Keratinocyte (primary cell): ENCODE measurements around the gene DENND5B. TPM values are rescaled to one million over a fixed set of nuclear protein-coding genes. Genes with fewer than 3 reads are reported as not detected.
A peak's percentile ranks its signal among the peaks of the same experiment; 100 is the strongest.

Experiments
- DNase-seq: peaks from one replicate; pipeline ENCODE4 v3.0.0-alpha.2; 2011; ENCODE audit warnings: low read depth, missing footprints, low spot score
- FAIRE-seq: peaks from 2 replicates; lab custom pipeline; 2011; peaks lifted over from hg19 to GRCh38; lab: Jason Lieb, UNC
- H2AFZ ChIP-seq: 2 replicates; pipeline ENCODE4 v1.6.0; 2012; ENCODE audit warnings: low read length, control low read depth, inconsistent platforms; ENCODE audit not compliant: control insufficient read depth
- H3K27ac ChIP-seq: 2 replicates; pipeline ENCODE4 v1.5.1; 2011; ENCODE audit warnings: low read length; ENCODE audit not compliant: control insufficient read depth, insufficient read depth
- H3K27me3 ChIP-seq: 3 replicates; pipeline ENCODE4 v1.6.0; 2011; ENCODE audit warnings: low read length; ENCODE audit not compliant: control insufficient read depth, insufficient read depth; ENCODE audit errors: extremely low read depth
- H3K36me3 ChIP-seq, 2 experiments: 2 replicates in 1 of 2; 3 replicates in 1 of 2; pipeline ENCODE4 v1.5.1; 2011; ENCODE audit warnings: low read length in 2 of 2, mild to moderate bottlenecking in 1 of 2; ENCODE audit not compliant: control insufficient read depth in 2 of 2, insufficient read depth in 2 of 2; ENCODE audit errors: extremely low read depth in 1 of 2
- H3K4me1 ChIP-seq: 3 replicates; pipeline ENCODE4 v1.5.1; 2011; ENCODE audit warnings: low read length; ENCODE audit not compliant: control insufficient read depth, insufficient read depth; ENCODE audit errors: extremely low read depth
- H3K4me2 ChIP-seq: 3 replicates; pipeline ENCODE4 v1.6.0; 2011; ENCODE audit warnings: low read depth, low read length; ENCODE audit not compliant: control insufficient read depth, insufficient read depth; ENCODE audit errors: extremely low read depth
- H3K4me3 ChIP-seq, 3 experiments: fragments of 200-600 bp in 1 of 3; sonication (generic) in 1 of 3; 2 replicates in 2 of 3; 3 replicates in 1 of 3; pipeline ENCODE4 v1.5.1; 2011 to 2016; ENCODE audit warnings: low read length in 3 of 3, mild to moderate bottlenecking in 3 of 3, control low read depth in 2 of 3, inconsistent platforms in 1 of 3, low read depth in 1 of 3, mixed read lengths in 1 of 3, mixed run types in 1 of 3, moderate library complexity in 1 of 3; ENCODE audit not compliant: control insufficient read depth in 2 of 3, insufficient read depth in 2 of 3; ENCODE audit errors: extremely low read depth in 1 of 3
- H3K79me2 ChIP-seq: 2 replicates; pipeline ENCODE4 v1.6.0; 2012; ENCODE audit warnings: low read length; ENCODE audit not compliant: control insufficient read depth, insufficient read depth
- H3K9ac ChIP-seq: 3 replicates; pipeline ENCODE4 v1.6.0; 2011; ENCODE audit warnings: low read length; ENCODE audit not compliant: control insufficient read depth, insufficient read depth; ENCODE audit errors: extremely low read depth
- H3K9me1 ChIP-seq: 3 replicates; pipeline ENCODE4 v1.6.0; 2011; ENCODE audit warnings: low read length; ENCODE audit not compliant: control insufficient read depth, insufficient read depth; ENCODE audit errors: extremely low read depth
- H3K9me3 ChIP-seq: 2 replicates; pipeline ENCODE4 v1.5.1; 2012; ENCODE audit warnings: low read depth, low read length; ENCODE audit not compliant: control insufficient read depth
- H4K20me1 ChIP-seq: 3 replicates; pipeline ENCODE4 v1.6.0; 2011; ENCODE audit warnings: low read length; ENCODE audit not compliant: control insufficient read depth, insufficient read depth; ENCODE audit errors: extremely low read depth
- EZH2 ChIP-seq: IDR thresholded peaks from one replicate; pipeline ENCODE4 v1.6.1; 2012; ENCODE audit warnings: inconsistent platforms, mild to moderate bottlenecking, low read length, moderate library complexity
- dilution Hi-C: fragments of 300-500 bp; cut with MboI; formaldehyde crosslinking; loops from one replicate; pipeline ENCODE4 v1.7.0; 2020; ENCODE audit warnings: low sequenced_read_pairs; ENCODE audit not compliant: extremely low pct_ligation_motif_present
- polyA plus RNA-seq, 5 experiments: library from polyadenylated mRNA; depleted of rRNA in 3 of 5; stranded (reverse) in 3 of 5; stranded (forward) in 1 of 5; unstranded in 1 of 5; fragments of >200 nt; gene quantifications; 1 replicate in 1 of 5; 2 replicates in 3 of 5; 3 replicates in 1 of 5; pipeline versions ENCODE4 v1.2.1 to v1.2.3, GENCODE V29; 2011 to 2012; ENCODE audit warnings: missing spikeins in 2 of 5, low read depth in 1 of 5, low replicate concordance in 1 of 5
- TF ChIP-seq, protein P1 (sequence below), 3 experiments: IDR thresholded peaks in 1 of 3; conservative IDR thresholded peaks in 1 of 3; optimal IDR thresholded peaks in 1 of 3; 2 replicates in 2 of 3; 3 replicates in 1 of 3; pipeline versions ENCODE3 to v1.5.1; 2011; ENCODE audit warnings: low read length in 3 of 3, mild to moderate bottlenecking in 3 of 3, moderate library complexity in 2 of 3, control low read depth in 1 of 3, inconsistent platforms in 1 of 3; ENCODE audit not compliant: insufficient read depth in 2 of 3; ENCODE audit errors: extremely low read depth in 1 of 3

Gene DENND5B
- polyA plus RNA-seq, 1 donor (not counting 4 experiments of a cell fraction or from before 2014, with no cell fraction given), result 4.7 TPM

DNA sequence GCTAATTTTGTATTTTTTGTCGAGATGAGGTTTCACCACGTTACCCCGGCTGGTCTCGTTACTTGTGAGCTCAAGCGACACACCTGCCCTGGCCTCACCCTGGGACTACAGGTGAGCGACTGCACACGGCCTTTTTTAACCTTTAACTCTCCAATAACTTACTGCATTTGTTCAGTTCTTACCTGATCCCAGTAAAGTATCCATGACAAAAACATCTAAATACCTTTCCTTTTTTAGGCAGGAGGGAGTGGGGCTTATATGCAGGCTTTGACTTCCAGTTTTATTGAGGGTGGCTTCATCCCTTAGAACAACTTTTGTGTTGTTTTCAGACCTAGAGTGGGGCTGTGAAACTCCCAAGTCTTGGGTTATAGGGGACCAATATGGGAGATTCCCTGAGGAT is 68.3 kb downstream of the DENND5B start:
- H3K36me3 ChIP-seq, result no peaks in the 10 kb centered on the region
- FAIRE-seq, result no peak
- peaks cover 43% of the 10 kb centered on the region for H3K4me1 ChIP-seq
- no peak overlapping the region for H3K9ac ChIP-seq
- H3K4me2 ChIP-seq, result no peak overlapping the region
- H3K79me2 ChIP-seq, result no peaks in the 10 kb centered on the region
- no peaks in the 10 kb centered on the region for H3K27me3 ChIP-seq
- H3K9me1 ChIP-seq, result no peaks in the 10 kb centered on the region
- H3K27ac ChIP-seq, result no peak overlapping the region
- no peaks in the 10 kb centered on the region for H4K20me1 ChIP-seq
- no peaks in the 10 kb centered on the region for H3K9me3 ChIP-seq
- dilution Hi-C loops, result no loop called here
- H3K4me3 ChIP-seq, result no peak overlapping the region
- no peak for DNase-seq
- no peak overlapping the region for H2AFZ ChIP-seq
- TF ChIP-seq, protein P1, sequence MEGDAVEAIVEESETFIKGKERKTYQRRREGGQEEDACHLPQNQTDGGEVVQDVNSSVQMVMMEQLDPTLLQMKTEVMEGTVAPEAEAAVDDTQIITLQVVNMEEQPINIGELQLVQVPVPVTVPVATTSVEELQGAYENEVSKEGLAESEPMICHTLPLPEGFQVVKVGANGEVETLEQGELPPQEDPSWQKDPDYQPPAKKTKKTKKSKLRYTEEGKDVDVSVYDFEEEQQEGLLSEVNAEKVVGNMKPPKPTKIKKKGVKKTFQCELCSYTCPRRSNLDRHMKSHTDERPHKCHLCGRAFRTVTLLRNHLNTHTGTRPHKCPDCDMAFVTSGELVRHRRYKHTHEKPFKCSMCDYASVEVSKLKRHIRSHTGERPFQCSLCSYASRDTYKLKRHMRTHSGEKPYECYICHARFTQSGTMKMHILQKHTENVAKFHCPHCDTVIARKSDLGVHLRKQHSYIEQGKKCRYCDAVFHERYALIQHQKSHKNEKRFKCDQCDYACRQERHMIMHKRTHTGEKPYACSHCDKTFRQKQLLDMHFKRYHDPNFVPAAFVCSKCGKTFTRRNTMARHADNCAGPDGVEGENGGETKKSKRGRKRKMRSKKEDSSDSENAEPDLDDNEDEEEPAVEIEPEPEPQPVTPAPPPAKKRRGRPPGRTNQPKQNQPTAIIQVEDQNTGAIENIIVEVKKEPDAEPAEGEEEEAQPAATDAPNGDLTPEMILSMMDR (optimal IDR thresholded peaks at IDR 0.05 in 1 of 3, IDR thresholded peaks at IDR 0.05 in 1 of 3, conservative IDR thresholded peaks at IDR 0.05 in 1 of 3; ENCODE audit: extremely low read depth in 1 of 3, insufficient read depth in 2 of 3, low read length in 3 of 3), result no peak
- no peak for TF ChIP-seq EZH2

DNA sequence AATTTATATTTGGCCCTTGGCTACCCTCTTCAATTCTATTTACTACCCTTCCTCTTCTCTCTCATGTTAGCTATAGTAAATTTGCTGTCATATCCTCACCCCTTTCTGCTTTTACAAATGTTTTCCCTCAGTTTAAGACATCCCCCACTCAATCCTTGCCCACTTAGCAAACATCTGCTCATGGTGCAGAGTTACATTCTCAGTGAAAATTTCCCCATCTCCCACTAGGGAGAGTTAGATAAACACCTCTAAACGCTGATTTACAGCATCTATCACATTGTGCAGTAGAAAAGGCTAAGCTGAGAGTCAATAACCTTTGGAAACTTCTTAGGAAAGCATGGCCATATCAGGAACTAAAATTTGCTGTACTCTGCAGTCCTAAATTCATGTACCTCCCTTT is 69.0 kb downstream of the DENND5B start:
- FAIRE-seq (no peak), DNase-seq (no peak)
- Histone ChIP-seq H3K27me3 (no peaks in the 10 kb centered on the region), H3K4me2 (no peak overlapping the region), H2AFZ (no peak overlapping the region), H4K20me1 (no peaks in the 10 kb centered on the region), H3K27ac (peak overlapping the region; percentile 11), H3K36me3 (no peaks in the 10 kb centered on the region), H3K9me1 (no peaks in the 10 kb centered on the region), H3K79me2 (no peaks in the 10 kb centered on the region), H3K4me3 (no peak overlapping the region), H3K9ac (no peak overlapping the region), H3K9me3 (no peaks in the 10 kb centered on the region), H3K4me1 (peaks cover 49% of the 10 kb centered on the region)
- dilution Hi-C loops, result no loop called here
- TF ChIP-seq EZH2, result no peak
- TF ChIP-seq, protein P1 (optimal IDR thresholded peaks at IDR 0.05 in 1 of 3, IDR thresholded peaks at IDR 0.05 in 1 of 3, conservative IDR thresholded peaks at IDR 0.05 in 1 of 3; ENCODE audit: extremely low read depth in 1 of 3, insufficient read depth in 2 of 3, low read length in 3 of 3), result no peak
